ENCODE data around the gene EHD1. TPM values are rescaled to one million over a fixed set of nuclear protein-coding genes. Genes with fewer than 3 reads are reported as not detected.
A peak's percentile ranks its signal among the peaks of the same experiment; 100 is the strongest.

The EHD1 gene
- total and polyA plus RNA-seq, 2 of the 8 experiments (the other 6 are each of a cell fraction or from before 2014, with no cell fraction given) = 31.5 to 42.9 TPM

GRCh38 chr11:64810891-64811272, 67.5 kb downstream of the EHD1 start (continued):
- TF ChIP-seq ATF2 (IDR thresholded peaks at IDR 0.05; ENCODE audit: low read length) (no peak), TEAD4 (IDR thresholded peaks at IDR 0.05; ENCODE audit: low read depth, low read length) (peak; percentile 73)
